Stimulated activated CD4-positive, alpha-beta T cell treated with anti-CD3 and anti-CD28 coated beads, Interleukin-4, amount 100 ng/mL, for 48 hours (primary cell): ENCODE results near the gene LDLRAD3.

Experiments used
- DNase-seq, 2 donors: peaks; one replicate each; pipeline ENCODE4 v3.0.0-alpha.2; 2020; ENCODE audit warnings: low read depth in 2 of 2

Gene LDLRAD3

DNA sequence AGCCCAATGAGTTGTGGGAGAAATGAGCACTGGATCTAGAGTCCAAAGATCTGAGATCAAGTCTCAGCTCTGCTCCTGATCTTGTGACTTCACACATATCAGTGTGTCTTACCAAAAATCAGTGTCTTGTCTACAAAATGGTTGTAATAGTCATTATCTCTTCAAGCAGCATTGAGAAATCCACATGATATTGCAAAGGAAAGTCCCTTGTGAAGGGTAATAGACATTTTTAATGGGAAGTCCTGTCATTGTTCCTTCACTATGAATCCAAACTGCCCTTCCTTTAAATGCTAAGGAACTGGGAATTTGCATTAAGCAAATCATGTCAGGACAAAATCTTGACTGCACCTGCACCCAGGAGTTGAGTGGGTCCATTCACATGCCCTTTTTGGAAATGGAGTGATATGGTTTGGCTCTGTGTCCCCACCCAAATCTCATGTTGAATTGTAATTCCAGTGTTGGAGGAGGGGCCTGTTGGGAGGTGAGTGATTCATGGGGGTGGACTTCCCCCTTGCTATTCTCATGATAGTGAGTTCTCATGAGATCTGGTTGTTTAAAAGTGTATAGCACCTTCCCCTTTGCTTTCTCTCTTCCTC is 294.3 kb downstream of the LDLRAD3 start:
- no peak for DNase-seq

DNA sequence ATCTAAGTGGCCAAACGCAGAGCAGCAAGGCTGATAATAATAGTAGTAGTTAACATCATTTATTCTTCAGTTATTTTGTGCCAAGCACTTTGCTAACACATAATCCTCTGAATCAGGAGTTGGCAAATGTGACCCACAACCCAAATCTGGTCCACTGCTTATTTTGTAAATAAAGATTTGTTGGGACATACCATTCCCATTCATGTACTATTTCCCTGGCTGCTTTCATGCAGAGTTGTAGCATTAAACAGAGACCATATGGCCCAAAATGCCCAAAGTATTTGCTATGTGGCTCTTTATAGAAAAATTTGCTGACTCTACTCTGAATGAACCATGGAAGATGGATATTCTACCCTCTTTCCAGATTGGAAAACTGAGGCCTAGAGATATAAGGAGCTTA is 295.0 kb downstream of the LDLRAD3 start:
- no peak for DNase-seq

DNA sequence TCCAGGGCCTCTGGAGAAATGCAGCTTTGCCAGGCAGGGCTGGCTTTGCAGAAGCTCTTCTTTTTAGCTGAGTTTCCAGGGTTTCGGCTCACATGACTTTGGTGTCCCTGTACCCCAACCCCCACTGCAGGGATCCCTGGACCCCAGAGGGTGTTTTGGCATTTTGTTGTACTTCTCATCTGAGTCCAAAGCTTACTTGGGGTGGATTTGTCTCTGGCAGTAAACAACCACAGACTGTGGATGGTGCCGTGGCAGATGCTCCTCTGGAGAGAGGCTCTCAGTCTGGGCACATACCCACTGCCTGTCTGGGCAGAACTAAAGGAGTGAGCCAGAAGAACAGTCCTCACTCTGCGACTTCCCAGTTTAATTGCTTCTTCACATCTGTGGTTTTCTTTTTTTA is 295.8 kb downstream of the LDLRAD3 start:
- DNase-seq = no peak

DNA sequence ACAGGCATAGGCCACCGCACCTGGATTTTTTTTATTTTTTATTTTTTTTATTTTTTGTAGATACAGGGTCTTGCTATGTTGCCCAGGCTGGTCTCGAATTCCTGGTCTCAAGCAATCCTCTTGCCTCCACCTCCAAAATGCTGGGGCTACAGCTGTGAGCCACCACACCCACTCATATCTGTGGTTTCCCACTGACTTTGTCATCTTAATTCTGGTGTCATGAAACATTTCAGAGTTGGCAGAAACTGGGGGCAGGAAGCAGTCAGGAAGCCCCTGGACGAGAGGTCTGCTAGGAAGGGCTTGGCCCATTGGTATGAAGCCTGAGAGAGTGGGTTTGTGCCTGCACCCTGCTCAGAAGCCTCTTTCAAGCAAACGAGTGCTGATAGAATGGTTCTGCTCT is 296.3 kb downstream of the LDLRAD3 start:
- no peak for DNase-seq

DNA sequence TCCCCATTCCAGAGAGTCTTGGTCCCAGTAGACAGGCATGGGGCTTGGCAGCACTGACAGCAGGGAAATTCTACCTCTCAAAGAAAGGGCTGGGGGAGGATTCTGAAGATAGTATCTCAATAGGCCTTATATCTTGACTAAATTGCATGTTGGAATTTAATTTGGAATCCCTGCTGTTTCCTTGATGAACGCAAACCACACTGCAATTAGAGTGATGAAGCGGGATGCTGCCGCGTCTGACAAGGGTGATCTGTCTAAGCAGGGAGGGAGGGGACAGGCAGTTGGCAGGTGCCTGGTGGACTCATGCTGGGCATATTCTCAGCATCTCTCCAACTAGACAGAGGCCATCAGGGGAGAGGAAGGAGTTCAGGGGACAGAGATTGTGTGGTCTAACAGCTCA is 296.9 kb downstream of the LDLRAD3 start:
- no peak for DNase-seq

- no peak for DNase-seq
These were observed 297.6 kb downstream of the LDLRAD3 start for GRCh38 chr11:36241497-36241896.

DNA sequence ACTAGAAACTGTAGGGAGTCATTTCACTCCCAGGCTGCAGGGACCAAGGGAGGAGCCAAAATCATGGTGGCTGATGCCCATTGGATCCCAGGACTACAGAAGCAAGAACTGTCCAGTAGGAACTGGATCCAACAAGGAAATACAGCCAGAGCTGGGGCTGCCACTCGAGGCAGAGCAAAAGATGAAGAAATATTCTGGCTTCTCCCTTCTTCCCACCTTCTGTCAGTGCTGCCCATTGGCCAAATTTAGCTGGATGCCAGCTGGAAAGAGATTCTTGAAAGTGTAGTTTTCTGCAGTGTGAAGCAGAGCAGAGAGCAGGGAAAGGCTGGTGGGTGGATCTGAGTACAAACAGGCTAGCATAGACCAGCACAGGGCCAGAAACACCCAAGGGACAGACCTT is 299.8 kb downstream of the LDLRAD3 start:
- no peak for DNase-seq

DNA sequence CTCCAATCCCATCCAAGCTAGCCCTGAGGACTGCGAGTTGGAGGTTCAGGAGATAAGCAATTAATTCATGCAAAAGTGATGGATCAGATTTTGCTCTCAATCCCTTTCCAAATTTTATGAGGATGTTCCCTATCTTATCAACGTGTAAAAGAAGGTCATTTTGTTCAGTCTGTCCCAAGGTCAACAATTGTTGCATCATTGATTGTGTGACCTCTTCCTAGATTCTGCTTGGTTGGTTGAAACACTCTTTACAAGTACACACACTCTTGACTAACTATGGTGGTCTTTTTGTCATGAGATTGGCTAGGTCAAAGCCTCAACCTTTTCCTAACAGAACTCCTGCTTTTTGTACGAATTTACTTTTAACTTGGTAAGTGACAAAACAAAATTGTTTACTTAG is 303.6 kb downstream of the LDLRAD3 start:
- DNase-seq = no peak

DNA sequence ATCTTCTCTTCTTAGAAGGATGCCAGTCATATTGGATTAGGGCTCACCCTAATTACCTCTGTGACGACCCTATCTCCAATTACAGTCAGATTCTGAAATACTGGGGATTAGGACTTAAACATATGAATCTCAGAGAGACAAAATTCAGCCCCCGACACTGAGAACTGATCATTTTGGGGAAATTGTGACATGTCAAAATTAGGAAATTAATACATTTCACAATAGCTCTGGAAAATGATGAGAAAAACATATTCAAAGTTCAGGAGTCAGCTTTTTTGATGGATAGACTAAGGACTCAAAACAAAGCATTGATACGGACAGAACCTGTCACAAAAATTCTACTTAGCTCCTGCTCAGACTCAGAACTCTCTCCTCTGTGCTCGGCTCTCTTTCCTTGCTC is 304.6 kb downstream of the LDLRAD3 start:
- no peak for DNase-seq

- no peak for DNase-seq
These were observed 305.4 kb downstream of the LDLRAD3 start for GRCh38 chr11:36249246-36249645.

DNA sequence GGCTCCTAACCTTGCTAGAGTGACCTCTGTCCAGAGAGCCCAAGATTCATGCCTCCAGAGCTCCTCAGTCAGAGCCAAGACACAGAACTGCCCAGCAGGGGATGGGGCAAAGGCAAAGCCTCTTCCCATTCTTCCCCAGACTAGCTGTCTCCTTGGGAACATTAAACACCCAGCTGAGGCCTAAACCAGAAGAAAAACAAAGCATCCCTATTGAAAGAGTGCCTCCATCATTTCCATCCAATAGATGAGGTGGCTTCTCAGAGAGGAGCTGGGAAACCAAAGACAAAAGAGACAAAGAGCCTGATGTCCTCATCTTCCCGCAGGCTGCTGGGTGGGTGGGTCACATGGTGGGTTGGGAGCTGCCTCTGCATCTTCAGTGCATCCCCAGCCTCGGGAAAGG is 308.0 kb downstream of the LDLRAD3 start:
- DNase-seq = no peak

DNA sequence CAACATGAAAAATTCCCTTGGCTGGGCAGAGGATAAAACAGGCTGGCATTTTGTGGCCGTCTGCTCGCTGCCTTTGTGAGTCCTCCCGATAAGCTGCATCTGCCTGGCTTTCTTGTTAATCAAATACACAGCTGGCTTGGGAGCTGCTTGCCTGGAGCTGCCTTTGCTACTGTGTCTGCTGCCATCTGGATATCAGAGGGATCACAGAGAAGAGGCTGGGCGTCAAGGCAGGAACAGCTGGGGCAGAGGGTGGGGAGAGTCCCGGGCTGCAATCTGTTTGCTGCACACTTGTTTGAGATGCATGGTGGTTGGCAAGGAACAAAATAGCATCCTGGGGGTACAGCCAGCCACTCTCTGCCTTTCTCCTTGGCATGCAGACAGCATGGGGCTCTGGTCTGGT is 309.4 kb downstream of the LDLRAD3 start:
- DNase-seq = no peak

DNA sequence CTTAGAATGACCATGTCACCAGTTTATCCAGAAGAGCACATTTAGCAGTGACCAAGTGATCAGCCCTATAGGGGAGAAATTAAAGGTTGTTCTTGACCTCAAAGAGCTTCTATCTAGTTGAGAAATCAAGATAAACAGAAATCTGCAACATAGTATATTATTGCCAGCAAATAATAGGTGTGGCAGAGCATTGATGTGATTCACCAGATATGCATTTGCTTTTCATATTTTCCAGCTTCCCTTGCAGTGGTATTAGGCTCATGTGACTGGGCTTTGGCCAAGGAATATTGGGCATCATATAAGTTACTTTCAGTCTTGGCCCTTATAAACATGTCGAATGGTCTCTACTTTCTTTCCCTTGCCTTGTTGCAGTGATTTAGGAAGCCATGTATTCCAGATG is 310.9 kb downstream of the LDLRAD3 start:
- no peak for DNase-seq

DNA sequence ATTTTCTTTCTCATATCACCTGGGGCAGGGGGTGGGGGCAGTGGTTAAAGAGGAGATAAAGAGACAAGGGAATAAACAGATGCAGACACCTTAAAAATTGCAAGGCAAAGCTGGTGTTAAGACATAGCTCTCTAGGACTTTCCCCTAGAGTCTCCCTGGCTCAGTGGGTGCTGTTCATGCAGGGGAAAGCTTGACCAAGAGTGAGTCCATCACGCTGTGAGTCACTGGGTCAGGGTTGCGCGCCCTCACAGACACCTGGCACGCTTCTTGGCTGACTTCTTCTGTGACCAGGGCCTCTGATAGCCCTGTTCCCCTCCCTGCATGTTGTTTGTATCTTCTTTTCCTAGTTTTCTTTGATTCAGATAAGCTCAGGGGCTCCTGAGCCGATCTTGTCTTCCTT is 313.5 kb downstream of the LDLRAD3 start:
- DNase-seq = no peak

DNA sequence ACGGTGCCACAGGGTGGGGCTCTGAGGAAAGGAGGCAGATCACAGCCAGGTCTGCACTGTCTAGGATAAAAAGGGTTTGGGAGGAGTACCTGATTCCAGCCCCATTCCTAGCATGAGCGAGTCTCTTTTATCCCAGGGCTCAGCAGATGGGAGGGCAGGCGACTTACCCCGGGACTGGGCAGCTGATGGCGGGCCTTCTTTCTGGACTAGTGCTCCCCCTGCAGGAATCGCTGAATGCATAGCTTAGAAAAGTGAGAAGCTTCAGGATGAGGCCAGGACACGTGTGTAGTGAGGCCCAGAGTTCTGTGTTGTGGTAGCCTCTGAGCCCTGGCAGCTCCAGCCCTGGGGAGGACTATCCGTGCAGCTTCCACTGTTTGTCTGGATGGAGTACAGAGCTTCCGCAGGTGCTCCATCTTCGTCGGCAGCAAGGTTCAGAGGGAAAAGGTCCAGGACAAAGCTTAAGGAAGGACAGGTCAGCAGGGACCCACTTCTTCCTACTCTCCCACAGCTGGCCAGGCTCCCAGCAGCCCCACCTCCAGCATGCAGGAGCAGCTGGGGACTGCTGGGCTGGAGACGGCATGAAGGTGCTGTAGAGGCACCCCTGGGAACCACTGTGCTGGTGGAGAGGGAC is 315.0 kb downstream of the LDLRAD3 start:
- DNase-seq = peak; percentile 6 to 13

DNA sequence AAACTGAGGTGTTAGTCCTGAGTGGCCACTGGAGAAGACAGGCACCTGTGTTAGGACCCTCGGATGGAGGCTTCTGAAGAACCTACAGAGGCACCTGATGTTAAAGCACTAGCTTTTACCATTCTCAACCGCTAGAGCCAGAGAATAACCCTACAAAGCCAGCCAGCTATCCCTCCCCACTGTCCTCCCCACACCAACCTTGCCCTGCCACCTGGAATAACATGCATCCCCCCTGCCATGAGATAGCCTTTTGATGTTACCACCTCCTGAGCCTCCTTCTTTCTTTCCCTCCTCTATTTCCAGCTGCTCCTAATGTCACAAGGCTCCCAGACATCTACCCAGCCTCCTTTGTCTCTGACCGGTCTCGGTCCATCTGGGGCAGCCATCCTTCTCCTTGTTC is 317.2 kb downstream of the LDLRAD3 start:
- no peak for DNase-seq

DNA sequence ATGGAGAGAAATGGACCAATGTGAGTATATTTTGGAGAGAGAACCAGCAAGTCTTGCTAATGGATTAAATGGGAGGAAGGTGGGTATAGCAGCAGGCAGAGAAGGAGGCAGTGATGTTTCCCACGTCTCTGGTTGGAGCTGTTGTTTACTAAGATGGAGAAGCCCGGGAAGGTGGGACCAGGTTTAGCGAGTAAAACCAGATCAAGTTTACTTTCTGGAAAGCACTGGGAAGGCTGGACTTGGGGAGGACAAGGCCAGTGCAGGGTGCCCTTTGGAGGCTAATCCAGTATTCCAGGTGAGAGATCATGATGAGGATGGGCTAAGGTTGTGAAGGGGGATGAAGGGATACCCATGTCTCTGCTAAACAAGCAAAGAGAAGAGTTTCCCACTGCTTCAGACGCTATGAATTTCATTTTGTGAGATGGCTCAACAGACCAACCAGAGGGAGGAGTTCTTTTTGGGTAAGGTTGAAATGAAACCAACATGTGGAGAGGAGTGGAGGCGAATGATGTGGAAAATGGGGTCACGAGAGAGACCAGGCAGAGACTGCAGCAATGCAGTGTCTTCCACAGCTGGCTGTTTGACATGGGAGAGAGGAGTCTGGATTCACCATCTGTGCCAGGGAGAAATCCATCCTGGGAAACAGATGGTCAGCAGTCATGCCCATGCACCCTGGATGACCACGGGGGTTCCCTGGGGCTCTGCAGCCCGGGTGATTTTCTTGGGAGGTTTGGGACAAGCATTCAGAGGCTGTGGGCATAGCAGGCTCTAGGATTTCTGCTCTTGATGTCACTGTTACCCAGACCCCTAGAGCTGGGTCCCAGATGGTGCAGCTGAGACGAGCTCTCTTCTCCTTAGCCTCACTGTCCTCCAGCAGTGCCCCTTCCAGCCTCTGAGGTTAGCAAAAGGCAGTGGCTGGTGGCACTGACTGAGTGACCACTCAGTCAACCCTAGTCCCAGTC is 320.4 kb downstream of the LDLRAD3 start:
- DNase-seq = no peak

DNA sequence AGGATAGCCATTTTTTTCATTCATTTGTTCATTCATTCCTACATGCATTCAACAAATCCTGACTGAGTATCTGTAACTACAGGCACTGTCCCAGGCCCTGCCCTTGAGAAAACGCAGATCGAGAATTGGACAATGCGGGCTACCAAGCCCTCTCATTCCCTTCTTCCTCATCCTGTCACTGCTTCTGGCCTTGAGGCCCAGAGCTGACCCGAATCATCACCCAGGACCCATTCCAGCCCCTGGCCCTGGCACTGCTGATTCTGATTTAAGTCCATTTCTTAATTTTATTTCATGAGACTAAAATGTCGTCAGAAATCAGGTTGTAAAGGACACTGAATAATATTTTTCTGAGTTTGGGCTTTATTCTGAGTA is 321.1 kb downstream of the LDLRAD3 start:
- DNase-seq = no peak

DNA sequence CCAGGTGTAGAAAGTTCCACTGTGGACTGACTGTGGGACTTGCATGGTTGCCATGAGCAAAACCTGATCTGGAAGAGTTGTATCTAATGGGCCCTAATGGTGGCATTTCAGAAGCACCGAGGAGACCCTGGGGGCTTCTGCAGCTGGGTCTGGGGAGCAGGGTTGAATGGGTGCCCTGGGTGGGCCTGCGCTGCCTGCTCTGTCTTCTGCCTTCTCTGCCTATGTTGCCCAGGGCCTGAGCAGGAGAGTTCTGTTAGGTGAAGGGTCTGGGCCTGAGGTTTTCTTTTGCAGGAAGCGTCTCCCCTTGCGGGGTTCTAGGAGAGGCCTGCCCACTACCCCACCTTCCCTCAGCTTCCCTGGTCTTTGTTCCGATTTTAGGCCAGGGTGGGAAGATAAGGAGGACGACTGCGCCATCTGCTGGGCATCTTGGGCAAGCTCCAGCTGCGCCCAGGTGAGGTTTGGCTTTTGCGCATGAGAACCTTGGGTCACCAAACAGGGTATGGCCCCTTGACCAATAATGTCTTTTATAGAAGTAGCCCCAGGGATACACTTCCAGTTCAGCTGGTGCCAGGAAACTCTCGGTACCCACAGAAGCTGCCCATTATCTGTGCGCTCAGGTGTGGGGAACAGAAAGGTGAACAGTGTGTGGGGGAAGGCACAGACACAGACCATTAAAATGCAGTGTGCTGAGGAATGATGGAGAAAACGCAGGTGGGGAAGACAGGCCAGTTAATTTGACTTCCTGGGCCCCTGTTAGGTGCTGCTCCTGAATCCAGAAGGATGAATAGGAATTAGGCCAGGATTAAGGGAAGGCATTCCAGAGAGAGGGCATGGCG is 322.1 kb downstream of the LDLRAD3 start:
- DNase-seq = peak; percentile 49 to 58

GRCh38 chr11:36266767-36267166 is 322.9 kb downstream of the LDLRAD3 start:
- no peak for DNase-seq

DNA sequence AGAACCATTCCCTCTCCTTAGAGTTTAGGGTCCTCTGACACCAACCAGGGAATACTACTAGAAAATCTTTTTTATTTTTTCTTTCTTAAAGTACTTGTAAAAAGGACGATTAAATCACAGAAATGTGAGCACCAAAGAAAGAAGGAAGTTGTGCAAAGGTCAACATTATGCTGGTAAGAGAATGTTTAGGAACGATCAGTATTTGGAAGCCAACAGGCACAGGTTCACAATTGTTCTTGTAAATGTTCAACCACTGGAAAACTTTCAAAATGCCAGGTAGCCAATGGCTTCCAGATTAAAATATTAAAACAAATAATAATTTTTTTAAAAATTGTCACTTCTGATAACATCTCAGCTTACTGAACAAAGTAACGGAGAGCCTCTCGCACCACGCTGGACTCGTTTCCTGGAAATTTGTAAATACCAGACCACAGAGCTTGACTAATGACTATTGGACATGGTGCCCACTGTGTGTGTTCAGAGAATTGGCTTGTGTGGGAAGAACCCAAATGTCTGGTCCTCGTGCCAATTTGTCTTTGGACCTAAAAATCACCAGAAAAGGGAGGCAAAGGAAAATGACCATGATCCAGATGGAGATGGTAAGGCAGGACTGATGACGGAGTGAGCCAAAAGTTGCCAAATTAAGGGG is 324.6 kb downstream of the LDLRAD3 start:
- DNase-seq = no peak

GRCh38 chr11:36270701-36271100 is 326.8 kb downstream of the LDLRAD3 start:
- DNase-seq = no peak
